ENCODE measurements around the gene TDRD9. TPM values are rescaled to one million over a fixed set of nuclear protein-coding genes. Genes with fewer than 3 reads are reported as not detected.

TDRD9 gene
- total RNA-seq, 1 donor from 2014 or later = 1.2 TPM

DNA sequence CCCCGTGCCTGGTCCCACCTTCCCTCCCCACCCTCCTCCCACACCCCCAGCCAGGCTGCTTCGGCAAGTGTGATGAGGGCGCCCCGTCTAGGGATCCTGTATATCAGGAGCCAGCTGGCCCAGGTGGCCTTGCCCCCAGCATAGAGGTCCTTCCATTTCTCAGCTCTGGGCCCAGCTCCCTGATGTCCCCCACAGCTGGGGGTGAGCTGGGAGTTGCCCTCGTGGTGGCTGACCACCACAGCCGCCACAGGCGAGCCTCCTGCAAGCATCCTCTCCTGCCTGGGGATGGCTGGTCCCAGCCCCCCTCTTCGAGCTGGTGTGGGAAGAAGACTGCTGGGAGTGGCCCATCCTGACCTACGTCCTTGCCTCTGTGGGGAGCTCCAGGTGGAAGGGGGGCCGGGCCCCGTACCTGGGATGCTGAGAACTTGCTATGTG lies 164.7 kb downstream of the TDRD9 start:
- no peak for DNase-seq

DNA sequence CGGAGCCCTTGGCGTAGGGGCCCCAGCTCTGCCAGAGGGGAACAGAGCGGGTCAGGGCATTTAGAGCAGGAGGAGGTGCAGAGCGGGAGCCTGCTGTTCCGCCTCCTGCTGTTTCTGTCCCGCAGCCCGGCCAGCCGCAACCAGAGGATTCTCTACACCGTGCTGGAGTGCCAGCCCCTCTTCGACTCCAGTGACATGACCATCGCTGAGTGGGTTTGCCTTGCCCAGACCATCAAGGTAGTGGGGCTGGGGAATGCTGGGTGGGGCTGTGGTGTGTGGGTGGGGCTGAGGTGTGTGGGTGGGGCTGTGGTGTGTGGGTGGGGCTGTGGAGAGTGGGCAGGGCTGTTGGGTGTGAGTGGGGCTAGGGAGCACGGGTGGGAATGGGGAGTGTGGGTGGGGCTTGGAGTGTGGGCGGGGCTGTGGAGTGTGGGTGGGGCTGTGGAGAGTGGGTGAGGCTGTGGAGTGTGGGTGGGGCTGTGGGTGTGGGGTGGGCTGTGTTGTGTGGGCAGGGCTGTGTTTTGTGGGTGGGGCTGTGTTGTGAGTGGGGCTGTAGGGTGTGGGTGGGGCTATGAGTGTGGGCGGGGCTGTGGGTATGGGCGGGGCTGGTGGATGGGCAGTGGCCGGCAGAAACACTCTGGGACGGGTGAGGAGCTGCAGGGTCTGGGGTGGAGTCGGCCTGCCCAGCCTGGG lies 165.3 kb downstream of the TDRD9 start:
- DNase-seq = no peak

DNA sequence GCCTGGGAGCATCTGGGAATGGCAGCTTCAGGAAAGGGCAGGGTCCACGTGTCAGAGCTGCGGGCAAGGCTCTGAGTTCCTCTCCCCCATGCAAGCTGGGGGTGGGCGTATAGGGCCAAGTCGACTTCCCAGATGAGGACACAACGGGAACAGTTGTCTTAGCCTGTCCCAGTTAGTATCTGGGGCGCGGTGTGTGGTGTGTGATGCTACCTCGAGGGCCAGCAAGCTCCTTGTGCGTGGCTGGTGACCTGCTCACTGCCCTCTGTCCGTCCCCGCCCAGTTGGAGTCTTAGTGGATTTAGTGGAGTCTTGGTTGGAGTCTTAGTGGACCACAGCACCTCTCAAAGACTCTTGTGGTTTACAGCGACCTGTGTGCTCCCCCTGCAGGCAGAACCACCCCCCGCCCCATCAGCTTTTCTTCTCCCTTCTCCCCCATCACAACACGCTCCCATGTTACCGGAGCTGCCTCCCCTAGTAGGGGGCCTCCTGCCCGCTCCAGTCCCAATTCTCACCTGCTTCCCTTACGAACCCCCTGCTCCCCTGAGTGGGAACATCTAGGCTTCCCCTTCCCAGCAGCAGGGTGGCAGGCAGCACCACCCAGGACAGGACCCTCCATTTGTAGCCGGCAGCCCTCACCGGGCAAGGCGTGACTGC lies 165.9 kb downstream of the TDRD9 start:
- no peak for DNase-seq

DNA sequence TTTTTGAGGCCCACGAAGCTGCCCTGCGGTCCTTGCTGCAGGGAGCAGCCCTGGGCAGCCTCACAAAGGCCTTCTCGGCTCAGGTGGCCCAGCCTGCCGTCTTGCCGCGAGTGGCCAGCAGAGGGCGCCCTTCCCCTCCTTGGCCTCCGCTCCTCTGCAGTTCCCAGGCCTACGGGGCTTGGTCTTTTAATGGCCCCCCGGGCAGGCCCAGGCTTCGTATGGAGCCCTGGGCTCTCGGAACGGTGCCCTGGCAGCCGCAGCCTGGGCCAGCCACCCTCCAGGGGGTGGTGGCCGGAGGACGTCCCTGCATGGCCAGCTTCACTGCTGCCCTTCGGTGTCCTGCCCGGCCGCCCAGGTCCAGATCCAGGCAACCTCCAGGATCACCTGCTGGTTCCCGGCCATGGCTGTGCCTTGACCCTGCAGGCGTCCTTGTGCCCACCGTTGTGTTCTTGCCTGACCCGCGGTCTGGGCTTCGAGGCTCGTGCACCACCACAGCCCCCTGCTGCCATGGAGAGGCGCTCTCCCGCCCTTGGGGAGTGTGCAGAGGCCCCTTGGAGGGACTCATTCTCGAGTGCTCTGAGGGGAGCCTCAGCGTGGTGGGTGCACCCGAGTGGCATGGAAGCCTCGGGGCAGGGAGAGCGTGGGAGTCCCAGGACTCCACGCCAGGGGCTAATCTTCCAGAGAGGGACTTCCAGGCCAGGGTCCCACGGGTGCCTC lies 166.6 kb downstream of the TDRD9 start:
- peak; percentile 25 for DNase-seq

DNA sequence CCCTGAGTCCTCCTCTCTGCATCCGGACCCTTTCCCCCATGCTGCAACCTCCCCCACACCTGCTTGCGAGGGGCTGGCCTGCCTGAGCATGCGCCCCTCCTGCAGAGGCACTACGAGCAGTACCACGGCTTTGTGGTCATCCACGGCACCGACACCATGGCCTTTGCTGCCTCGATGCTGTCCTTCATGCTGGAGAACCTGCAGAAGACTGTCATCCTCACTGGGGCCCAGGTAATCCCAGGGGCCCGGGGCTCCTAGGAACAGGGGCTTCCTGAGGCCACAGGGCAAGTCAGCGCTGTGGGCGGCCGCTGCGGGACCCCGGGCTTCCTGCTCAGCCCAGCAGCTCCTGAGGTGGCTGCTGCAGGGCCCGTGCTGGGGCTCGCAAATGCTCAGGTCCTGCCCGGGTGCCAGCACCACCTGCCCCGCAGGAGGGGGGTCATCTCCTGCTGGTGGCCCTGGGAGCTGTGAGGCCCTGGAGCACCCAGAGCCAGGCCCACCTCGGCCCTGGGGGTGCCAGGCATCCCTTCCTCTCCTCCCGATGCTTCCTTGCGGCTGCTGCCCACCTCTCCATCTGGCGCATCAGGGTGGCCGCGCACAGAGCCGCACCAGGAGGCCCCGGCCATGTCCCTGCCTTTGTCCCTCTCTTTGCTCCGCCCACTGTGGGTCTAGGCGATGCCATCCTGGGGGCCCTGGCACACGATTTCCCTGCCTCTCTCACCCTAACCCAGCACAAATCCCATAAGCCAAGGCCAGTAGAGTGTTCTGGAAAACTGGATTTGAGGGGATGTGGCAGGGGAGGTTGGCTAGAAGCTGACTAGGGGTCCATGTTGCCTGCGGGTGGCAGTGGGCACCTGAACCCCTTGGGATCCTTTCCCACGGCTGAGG lies 167.4 kb downstream of the TDRD9 start:
- no peak for DNase-seq

DNA sequence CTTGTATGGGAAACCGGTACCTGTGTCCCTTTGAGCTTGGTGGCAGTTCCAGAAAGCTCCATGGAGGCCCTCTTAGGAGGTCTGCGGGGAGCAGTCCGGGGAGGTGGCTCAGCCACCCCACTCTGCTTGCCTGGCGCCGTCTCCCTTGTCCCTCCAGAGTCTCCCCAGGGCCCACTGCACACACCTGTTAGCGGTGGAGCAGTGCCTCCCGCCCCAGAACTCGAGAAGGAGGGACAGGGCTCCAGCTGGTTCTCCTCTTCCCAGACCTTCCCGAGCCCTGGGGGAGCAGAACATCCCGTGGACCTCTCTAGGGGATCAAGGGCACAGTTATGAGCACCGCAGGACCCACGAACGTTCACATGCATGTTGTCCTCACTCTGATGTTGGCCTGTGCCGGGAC lies 168.1 kb downstream of the TDRD9 start:
- no peak for DNase-seq

DNA sequence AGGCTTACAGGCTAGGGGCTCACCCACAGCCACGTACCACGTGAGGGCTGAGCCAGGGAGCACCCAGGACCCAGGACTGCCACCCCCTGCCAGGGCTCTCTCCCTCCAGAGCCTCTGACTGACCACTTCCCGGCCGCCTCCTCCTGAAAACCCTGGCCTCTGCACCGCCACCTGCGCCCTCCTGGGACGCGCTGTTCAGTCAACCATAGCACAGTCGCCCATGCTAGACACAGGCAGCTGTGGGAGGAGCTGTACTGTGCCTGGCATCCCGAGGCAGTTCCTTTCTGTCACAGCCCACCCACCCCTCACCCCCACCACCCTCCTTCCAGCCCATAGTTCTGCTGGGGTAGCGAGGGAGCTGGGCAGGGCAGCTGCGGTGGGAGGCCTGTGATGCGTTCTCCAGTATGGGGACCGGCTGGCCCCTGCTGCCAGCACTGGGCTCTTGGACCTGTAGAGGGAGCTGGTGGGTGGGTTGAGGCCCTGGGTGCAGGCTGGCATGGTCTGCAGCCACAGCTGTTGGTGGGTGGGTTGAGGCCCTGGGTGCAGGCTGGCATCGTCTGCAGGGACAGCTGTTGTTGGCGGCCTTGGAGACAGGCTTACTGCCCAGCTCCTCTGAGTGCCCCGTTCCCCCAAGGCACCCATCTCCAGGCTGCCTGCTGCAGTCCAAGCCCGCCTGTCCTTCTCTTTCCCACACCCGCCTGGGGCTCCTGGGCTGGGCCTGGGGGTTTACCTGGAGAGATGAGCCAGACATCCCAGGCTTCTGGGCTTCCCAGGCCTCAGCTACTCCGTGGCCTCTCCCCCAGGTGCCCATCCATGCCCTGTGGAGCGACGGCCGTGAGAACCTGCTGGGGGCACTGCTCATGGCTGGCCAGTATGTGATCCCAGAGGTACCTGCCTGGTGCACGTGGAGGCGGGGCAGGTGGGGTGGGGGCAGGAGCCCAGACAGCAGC lies 168.8 kb downstream of the TDRD9 start:
- DNase-seq = no peak

DNA sequence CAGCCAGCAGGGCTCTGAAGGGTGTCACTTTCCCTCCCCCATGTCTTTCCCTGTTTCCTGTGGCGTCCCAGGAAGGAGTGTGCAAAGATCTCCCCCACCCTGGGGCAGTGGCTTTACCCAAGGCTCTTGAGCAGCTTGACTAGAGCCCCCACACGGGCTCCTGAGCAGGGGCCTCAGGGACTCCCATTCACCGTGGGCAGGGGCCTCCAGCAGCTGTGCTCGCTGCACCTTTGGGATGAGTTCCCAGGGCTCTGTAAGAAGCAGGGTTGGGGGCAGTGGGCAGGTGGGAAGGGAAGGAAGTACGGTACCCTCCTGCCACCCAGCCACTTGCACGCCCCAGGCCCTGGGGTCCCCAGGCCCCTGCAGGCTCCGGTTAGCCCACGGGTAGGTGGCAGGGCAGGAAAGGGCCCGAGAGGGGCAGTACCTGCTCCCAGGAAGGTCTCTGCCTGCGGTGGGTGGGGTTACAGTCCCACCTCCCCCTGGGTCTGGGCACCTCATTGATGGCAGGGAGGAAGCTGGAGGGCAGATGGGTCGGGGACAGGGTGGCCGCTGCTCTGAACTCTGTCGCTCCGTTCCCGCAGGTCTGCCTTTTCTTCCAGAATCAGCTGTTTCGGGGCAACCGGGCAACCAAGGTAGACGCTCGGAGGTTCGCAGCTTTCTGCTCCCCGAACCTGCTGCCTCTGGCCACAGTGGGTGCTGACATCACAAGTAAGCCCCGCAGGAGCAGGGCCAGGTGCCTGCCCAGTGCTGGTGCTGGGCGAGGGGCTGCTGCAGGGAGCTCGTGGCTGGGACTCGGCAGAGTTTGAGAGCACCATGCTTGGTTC lies 170.2 kb downstream of the TDRD9 start:
- DNase-seq = no peak

DNA sequence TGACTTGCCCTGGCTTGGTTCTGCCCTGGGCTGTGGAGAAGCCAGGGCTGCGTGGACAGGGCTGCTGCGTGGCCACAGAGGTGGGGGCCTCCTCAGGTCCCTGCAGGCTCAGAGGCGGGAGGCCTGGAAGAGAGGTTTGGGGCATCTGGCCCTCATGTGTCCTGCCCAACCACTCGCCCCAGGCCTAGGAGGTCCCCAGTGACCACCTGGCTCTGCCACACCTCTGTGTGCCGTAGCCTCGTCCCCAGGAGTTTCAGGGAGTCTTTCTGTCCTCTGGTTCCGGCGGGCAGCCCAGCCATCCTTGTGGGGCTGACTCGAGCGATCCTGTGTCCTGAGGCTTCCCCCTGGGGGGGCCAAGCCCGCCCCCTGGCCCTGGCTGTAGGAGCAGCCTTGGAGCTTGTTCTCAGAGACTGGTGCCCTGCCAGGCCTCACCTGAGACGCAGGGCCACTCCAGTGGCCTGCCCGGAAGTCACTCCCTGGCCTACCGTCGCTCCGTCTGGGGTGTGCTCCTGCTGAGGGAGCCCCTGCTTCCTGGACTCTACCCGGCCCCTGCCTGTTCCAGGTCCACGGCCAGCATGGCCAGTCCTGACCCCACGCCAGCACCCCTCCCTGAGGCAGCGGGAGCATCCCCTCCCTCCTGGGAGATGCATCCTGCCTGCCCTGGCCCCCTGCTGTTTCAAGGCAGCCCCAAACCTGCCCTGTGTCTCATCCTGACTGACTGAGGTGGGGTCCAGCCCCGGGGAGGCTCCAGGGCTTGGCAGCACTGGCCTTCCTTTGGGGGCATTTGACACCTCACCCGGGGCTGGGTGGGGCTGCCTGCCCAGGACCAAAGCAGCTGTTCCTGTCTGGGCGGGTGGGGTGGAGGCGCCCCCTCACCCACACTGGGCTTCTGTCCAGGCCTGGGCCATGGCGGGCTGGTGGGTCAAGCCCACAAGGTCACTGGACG lies 171.1 kb downstream of the TDRD9 start:
- no peak for DNase-seq

DNA sequence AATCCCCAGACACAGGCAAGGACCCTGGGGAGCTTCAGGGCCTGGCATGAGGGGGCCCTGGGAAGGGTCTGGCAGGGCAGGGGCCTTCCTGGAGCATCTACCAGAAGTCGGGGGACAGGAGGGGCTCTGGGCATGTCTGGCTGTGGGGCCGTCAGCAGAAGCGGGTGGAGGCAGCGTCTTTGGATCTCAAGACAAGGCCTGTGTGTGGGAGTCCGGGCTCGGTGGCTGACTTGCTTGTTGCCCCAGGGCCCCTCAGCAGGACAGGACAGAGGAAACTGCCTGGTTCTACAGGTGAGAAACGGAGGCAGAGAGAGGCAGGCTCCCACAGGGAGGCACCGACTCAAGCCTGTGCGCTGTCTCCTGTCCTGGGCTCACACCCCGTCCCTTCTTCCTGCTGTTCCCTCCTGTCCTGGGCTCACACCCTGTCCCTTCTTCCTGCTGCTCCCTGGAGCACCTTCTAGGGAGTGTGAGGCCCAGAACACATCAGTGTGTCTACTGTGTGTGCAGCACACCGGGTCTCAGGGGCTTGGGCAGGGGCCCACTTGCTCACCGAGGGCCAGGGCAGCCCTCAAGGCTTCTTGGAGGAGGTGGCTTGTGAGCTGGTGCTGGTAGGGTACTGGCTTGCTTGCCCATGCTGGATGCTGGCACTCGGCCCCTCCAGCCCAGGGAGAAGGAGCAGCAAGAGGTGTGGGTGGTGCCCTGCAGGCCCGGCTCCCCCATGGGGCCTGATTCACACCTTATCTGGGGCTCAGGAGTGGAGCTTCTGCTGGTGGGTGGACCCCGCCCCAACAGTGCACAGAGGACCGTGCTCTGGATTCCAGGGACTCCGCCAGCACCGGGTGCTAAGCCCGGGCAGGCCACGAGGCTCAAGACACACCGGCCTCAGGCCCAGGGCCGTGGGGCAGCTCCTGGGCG lies 172.2 kb downstream of the TDRD9 start:
- no peak for DNase-seq

DNA sequence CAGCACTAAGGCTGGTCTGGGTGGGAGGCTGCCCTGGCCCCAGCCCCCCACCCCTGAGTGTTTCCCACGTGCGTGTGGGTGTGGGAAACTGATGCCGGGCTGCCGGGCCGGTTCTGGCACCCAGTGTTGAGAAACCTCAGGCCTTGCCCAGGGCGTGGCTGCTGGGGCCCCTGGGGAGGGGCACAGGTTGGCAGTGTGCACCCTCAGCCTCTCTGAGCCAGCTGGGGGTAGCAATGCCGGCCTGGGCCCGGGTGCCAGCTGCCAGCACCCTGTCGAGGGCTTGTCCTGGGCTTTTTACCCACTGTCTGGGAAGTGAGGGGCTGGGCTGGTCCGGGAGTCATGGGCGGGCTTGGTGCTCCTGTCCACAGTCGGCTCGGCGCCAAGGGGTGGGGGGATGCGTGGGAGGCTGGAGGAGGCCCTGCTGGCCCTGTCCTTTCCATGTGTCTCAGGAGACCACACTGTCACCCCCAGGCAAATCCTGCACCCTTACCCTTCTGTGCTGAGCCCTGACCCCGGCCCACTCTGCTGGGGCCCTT lies 172.9 kb downstream of the TDRD9 start:
- no peak for DNase-seq

DNA sequence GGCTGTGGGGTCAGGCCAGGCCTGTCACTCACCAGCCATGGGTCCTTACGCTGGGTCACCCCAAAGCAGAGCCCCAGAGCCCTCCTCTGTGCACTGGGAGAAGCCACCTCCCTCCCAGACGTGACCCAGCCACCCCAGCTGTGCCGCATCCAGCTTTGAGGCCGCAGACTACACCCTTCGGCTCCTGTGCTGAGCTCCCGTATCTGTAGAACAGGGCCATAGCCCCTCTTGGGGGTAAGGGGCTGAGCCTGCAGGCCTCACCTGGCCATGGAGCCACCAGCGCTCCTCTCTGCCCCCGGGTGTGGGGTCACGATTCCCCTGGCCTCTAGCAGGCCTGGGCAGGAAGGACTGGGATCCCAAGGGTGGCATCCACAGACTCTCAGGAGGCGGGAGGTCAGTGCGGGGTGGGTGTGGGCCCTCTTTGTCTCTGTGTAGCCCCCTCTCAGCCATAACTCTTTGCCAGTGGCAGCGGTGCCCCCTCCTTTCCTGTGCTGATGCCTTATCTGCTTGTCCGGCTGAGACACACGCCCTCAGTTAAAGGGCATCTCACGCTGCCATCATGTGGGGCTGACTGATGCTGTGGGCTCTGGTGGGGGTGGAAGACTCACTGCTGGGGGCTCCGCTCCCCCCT lies 173.5 kb downstream of the TDRD9 start:
- no peak for DNase-seq

Small RNA genes within 50 kb of the gene (small RNA-seq; reads per million reads assigned to genes)
- gene RN7SL634P = not detected

Other genes starting within 250 kb of the TDRD9 start
- 7.0 TPM for gene XRCC3, start 213.0 kb upstream of the TDRD9 start, total RNA-seq
- gene ZFYVE21, start 212.6 kb upstream of the TDRD9 start, total RNA-seq = 37.7 TPM
- 15.8 TPM for gene PPP1R13B, start 80.9 kb upstream of the TDRD9 start, total RNA-seq
- not detected for gene RD3L, start 14.1 kb downstream of the TDRD9 start, total RNA-seq
- gene ASPG, start 157.2 kb downstream of the TDRD9 start, total RNA-seq = 0.94 TPM
- 13.1 TPM for gene KIF26A, start 210.1 kb downstream of the TDRD9 start, total RNA-seq

Data from occipital lobe (tissue), 3 donors.